22Rv1 (cell line): ENCODE data around the gene ZNF225.

ENCODE experiments used
- H3K27ac ChIP-seq: fragments of 450-650 bp; 2 replicates; pipeline ENCODE4 v1.5.1; 2017
- CTCF ChIP-seq: fragments of 450-650 bp; IDR thresholded peaks from 2 replicates; pipeline ENCODE4 v1.5.1; 2017; ENCODE audit warnings: mild to moderate bottlenecking
- ZFX ChIP-seq: fragments of 450-650 bp; IDR thresholded peaks from 2 replicates; pipeline ENCODE4 v1.6.1; 2017; ENCODE audit warnings: antibody characterized with exemption, borderline replicate concordance

ZNF225 gene

GRCh38 chr19:44131955-44132354 is 18.8 kb downstream of the ZNF225 start:
- no peak overlapping the region for H3K27ac ChIP-seq
- no peak for TF ChIP-seq ZFX
- no peak for TF ChIP-seq CTCF

- peak within 1 kb of the TSS; percentile 47 for H3K27ac ChIP-seq
- TF ChIP-seq ZFX (no peak), CTCF (0 out of 2 replicates have a peak, but pooled peaks have one; percentile 4)
Measured at GRCh38 chr19:44141191-44142058, 28.2 kb downstream of the ZNF225 start, which contains the start of gene ZNF234. ZNF234 (plus strand) TSS chr19:44141554; CDS start chr19:44144633, 3,079 bp downstream.

- peak overlapping the region; percentile 47 for H3K27ac ChIP-seq
- no peak for TF ChIP-seq CTCF
- no peak for TF ChIP-seq ZFX
Measured at GRCh38 chr19:44142059-44142433, 28.8 kb downstream of the ZNF225 start.

GRCh38 chr19:44149776-44150175 is 36.6 kb downstream of the ZNF225 start:
- TF ChIP-seq ZFX, result no peak
- TF ChIP-seq CTCF, result no peak

GRCh38 chr19:44151491-44151890 is 38.3 kb downstream of the ZNF225 start:
- no peak overlapping the region for H3K27ac ChIP-seq
- TF ChIP-seq CTCF (no peak), ZFX (no peak)

More at GRCh38 chr19:44149776-44150175, 36.6 kb downstream of the ZNF225 start:
- H3K27ac ChIP-seq, result no peak overlapping the region

GRCh38 chr19:44156475-44156874 is 43.3 kb downstream of the ZNF225 start:
- H3K27ac ChIP-seq, result no peak overlapping the region
- TF ChIP-seq ZFX, result no peak
- TF ChIP-seq CTCF, result no peak

- no peak overlapping the region; the same call in 1 of the 2 replicates for H3K27ac ChIP-seq
- no peak for TF ChIP-seq CTCF
- TF ChIP-seq ZFX, result no peak
Measured at GRCh38 chr19:44163789-44164188, 50.6 kb downstream of the ZNF225 start.
